AG08395 (cell line): Measurements from ENCODE around the gene FOS.

Experiments used
- DNase-seq: peaks from one replicate; pipeline ENCODE4 v3.0.0; 2012; ENCODE audit warnings: mixed read lengths, low spot score

The FOS gene

DNA sequence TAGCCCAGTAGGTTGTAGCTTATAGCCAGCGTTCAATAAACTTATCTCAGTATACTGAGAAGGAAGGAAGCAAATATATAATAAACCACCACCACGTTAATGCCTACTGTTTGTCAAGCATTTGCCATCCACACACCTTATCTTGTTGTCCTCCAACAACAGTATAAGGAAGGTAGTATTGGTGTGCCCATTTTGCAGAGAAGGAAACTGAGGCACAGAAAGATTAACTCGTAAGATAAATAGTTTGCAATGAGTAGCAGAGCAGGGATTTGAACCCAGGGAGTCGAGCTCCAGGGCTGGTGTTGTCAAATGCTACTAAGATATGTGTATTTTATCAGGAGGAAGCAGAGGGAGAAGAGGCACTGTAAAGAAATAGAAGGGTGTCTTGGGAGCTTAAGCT, 27.8 kb upstream of the FOS start:
- DNase-seq = no peak

DNA sequence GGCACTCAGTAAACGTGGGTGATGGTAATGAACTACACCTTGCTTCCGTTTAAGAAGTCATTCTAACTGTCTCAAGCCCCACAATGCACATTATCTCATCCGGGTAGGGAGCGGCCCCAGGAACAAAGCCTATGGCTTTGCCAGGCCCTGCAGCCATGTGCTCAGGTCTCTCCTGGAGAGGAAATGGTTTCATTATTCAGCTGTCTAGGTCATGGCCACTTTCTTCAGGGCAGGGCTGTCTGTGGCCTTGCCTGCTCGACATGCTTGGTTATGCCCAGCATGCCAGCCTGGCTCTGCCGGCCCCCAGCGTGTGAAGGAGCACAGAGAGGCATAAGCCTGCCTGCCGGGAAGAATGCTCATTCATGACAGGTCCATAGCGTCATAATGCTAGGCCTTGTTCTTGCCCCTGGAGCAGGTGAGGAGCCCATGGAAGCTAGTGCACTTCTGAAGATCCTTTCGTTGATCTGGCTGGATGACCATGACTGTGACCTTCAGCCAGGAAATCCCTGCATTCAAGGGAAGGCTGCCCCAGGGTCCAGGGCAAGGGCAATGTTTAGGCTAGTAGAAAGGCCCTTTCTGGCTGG, 26.3 kb upstream of the FOS start:
- no peak for DNase-seq

- DNase-seq = no peak
Observed at GRCh38 chr14:75254381-75254822, 24.2 kb upstream of the FOS start.

DNA sequence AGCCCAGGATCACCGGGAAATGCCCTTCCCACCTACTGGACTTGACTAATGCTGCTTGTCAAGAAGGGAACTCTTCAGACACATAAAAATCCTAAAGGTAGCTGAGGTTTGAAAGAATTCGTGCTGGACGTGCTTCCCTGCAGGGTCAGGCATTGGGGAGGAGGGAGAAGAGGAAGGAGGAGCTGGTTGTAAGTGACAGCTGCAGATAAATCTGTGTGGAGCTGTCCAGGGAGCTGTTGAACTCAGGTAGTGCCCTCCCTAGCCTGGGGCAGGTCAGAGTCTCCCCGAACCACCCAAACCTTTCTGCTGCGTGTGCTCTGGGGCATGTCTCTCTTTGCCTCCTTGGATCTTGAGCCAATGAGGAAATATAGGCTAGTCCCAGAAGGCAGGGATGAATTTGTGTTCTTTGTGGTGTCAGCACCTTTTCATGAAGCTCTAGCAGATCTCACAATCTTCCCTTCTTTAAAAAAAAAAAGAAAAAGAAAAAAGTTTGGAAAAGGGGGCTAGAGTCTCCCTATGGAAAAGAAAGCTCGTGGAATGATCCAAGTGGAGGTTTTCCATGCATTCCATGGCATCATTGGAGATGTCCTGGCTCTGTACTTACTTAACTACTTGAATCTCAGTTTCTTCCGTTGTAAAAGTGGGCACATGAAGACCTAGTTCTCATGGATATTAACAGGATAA, 23.6 kb upstream of the FOS start:
- no peak for DNase-seq

DNA sequence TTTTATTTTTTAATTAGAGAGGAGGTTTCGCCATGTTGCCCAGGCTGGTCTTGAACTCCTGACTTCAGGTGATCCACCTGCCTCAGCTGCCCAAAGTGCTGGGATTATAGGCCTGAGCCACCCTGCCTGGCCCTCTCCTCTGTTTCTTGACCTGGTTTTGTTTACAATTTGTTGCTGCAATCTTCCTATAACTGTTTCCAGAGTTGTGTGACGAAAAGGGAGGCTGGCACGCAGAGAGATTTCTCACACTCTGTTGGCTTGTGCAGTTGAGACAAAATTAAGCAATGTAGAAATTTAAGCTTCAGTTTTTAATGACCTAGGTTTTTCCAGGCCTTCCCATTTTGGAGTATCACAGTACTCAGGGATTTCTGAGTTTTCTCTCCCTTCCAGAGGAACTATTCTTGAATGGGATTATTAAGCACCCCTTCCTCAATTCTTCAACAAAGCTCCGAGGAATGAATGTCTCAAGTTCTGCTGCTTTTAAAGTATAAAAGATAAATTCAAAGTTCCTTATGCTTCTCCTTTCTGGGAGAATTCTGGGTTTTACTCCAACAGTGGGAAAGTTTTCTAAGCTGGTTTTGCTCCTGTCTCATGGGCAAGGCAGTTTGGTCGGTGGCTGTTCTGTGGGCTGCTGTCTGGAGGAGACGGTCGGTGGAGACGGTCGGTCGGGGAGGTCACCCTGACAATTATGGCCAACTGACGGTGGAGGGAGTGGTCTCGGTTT, 20.4 kb upstream of the FOS start:
- peak; percentile 58 for DNase-seq

DNA sequence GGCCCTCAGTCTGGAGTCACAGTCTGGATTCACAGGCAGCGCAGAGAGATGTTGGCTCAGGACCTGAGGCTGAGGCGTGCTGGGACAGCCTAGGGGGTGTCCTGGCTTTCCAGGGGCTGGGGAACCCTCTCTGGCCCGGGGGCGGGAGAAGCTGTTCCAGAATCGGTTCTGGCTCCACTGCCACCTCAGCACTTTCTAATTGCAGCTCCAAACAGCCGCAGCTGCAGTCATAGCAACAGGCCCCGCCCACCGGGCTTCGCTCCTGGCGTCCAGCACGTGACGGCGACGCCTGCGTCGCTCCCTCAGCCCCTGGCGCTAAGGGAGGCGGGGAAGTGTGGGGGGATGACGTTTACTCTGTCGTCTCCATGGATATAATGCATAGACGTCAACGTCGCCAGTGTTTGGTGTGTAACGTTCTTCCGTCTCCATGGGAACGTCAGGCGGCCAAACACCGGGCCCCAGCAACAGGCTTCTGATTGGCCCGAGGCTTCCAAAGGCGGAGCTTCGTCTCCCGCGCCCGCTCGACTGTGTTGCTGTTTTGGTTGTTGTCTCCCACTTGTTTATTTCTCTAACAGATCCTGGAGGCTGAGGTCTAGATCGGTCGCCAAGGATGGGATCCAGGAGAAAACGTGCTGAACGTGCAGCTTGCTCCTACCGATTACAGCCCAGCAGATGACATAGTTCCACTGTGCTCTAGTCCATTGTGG, 19.7 kb upstream of the FOS start:
- DNase-seq = peak; percentile 98

DNA sequence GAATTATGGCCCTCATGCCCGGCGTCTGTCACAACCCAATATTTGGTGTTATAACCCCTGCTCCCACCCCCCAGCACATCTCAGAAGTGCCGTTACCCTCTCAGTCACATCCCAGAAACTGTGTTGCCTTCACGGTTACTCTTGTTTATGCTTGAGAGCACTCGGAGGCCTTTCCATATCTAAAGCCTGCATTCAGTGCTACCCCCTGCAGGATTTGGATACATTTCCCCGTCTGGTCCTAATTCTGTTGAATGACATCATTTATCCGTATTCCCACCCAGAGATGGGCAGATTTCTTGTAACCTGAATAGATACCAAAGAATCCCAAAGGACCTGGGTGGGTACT, 19.1 kb upstream of the FOS start:
- peak; percentile 33 for DNase-seq

DNA sequence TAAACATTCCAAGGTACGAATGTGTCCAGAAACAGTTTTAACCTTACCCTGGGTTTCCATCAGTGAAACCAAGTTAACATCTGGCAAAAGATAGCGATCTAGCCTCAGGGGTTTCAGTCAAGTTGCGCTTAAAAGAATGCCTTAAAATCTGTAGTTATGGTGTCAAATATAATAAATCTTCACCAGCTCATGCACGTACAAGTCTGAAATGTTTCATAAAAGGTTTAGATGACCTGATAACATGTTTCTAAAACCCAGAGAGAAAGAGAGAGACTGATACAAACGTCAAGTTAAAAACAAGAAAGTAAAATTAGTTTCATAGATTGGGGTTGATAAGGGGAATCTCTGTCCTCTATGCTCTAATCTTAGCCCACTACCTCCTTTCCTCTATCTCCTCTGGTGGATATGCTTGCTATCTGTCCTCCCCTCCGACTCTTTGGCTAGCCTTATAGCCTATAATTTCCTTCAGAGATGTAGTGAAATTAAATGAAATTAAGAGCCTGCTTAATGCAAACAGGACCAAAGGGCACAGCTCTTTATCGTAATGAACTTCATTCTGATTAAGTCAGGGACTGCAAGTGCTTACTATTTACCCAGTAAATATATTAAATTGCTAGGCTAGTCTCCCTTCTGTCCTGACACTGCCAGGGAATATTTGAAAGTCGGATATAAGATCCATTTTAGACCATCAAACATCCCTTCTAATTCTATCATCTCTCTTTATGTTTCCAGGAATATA, 18.4 kb upstream of the FOS start:
- no peak for DNase-seq

GRCh38 chr14:75261820-75262219, 16.8 kb upstream of the FOS start:
- DNase-seq = no peak

DNA sequence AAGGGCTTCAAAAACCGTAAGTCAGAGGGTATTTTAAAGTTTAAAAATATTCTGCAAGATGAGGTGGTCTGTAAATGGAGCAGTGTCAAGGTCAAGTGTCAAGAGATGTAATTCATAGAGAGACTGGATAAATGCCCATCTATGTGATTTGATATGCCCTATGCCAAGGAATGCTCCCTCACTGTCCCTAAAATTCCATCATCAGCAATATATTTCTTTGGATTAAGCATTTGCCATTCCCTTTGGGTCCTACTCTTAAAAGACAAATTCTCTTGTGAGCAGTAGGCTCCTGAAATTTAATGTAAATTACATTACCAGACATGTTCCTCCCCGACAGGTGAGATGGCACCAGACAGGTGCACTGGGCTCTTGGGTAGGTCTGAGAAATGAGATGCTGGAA, 16.0 kb upstream of the FOS start:
- DNase-seq = no peak

GRCh38 chr14:75264036-75264435, 14.6 kb upstream of the FOS start:
- DNase-seq = no peak

DNA sequence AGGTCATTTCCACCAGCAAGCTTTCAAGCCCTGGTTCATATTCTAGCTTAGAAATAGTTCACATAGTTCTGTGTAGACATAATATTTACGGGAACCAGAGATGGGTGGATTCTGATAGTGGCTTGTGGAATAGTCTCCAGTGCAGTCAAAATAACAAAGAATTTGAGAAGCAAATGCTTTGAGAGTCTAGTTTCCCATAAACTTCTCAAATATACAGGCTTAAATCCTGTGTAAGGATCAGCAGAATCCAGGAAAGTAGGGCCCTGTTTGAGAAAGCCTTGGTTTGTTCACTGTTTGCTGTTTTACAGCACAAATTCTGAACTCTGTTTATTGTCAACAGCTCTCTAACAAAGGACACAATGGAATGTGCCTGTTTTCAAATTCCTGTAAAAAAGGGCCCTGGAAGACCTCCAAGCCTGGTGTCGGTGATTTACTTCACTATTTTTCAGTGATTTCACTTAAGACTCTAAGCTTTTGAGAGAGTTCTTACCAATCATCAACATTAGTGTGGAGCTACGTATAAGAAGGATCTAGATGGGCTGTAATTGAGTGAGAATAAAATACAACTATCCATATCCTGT, 11.4 kb upstream of the FOS start:
- DNase-seq = peak; percentile 49

GRCh38 chr14:75268633-75269550, 9.7 kb upstream of the FOS start:
- no peak for DNase-seq

GRCh38 chr14:75271514-75271913, 7.1 kb upstream of the FOS start:
- no peak for DNase-seq

DNA sequence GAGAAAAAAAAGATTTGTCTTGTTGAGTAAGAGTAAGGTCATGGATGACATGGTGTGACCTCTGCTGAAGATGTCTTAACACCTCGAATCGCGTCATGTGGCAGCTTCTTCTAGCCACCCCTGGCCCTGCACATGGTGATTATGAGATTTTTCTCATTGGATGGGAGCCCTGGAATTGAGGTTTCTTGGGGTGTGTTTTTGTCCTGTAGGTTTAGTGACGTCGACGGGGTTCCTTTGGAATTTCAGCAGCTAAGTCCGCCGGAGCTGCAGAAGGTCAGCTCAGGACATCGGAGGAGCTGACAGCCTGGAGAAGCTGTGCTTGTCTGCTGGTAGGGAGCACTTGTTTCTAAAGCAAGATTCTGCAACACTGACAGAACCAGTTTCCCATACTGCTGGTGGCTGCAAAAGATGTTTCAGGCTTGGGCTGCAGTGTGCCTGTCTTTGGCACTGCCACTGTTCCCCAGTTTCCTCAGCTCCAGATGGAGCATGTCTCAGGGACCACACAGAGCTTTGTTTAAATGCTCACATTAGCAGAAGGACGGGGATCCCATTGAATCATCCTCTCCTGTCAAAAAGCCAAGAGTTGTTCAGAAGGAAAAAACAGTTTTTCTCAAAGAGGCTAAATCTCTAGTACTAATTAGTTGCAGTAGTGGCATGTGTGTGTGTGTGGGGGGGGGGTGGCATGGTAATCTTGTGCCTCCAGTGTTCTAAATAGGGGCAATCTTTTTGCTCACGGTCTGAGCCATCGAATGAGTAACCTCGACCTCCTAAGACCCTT, 5.2 kb upstream of the FOS start:
- DNase-seq = peak; percentile 70

DNA sequence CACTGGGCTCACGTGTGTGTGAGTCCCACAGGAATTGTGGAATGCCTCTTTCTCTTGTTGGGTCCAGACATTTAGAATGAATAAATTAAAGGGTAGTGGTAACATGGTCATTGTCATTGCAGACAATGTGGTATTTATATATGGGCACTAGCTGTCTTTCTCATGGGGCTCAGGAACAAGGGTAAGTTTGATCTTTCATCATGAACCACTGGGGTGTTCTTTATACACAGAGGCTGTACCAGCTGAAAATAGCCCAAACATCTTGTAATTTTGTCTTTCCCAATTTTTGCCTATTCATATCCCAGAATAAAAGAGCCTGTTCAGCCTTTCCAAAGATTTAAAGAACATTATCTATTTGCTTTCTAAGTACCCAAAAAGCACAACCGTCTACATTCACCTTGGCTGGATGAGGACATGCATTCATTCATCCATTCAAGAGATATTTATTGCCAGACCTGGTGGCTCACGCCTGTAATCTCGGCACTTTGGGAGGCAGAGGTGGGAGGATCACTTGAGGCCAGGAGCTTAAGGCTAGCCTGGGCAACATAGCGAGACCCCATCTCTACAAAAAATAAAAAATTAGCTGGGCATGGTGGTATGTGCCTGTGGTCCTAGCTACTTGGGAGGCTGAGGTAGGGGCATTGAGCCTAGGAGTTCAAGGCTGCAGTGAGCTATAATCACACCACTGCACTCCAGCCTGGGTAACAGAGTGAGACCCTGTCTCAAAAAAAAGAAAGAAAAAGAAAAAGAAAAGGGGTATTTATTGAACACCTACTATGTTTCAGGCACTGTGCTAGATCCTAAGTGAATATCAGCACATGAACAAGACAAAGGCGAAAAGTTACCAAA, 4.4 kb upstream of the FOS start:
- no peak for DNase-seq

DNA sequence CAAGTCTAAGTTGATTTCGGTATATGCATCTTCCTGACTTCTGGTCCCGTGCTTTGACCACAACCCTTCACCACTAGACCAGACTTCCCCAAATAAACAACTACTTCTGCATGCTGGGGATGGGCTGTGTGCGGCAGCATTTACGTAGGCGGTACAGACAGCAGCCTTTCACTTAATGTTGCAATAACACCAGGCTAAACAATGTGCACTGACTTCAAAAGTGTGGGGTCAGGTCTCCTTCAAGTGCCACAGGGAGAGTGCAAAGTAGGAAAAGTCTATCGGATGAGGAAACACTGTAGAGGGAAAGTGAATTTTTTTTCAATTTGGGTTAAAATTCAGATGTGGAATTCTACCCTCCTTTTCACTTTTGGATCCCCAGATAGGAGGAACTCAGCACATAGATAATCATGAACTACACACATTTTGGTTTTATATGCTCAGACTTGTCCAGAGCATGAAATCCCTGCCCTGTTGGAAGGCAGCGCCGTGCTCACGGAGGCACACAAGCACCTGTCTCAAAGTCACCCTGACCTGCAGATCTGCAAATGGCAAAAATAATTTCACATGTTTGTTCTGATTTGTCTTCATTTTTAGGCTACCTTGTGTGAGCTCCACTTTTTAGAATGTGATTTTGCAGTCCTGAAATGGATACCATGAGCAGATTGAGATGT, 3.6 kb upstream of the FOS start:
- no peak for DNase-seq

DNA sequence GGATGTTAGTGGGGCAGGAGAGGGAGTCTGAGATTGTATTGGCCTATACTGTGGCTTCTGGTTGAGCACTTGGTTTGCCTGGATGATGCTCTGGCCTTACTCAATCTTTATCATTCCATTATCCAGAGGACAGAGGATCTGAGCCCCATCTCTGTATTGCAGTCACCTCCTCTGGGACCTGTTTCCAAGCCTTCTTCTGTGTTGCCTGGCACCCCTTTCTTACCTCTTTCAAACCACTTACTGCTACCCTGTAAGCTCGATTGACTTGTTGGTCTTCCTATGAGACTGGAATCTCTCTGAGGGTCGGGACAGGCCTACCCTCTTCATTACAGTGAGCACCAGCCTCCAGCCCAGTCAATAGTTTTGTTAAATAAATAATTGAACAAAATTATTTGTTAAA, 3.0 kb upstream of the FOS start:
- DNase-seq = no peak
